Esophagus muscularis mucosa (tissue), 3 donors: ENCODE data around the gene ALX3.

ENCODE experiments used
- CTCF ChIP-seq, 3 experiments: fragments of 200-600 bp in 2 of 3; fragments of 450-650 bp in 1 of 3; sonication (generic) in 2 of 3; IDR thresholded peaks; one replicate each; pipeline ENCODE4 v1.5.1; 2017 to 2019; ENCODE audit warnings: antibody characterized with exemption in 3 of 3, mild to moderate bottlenecking in 2 of 3, moderate library complexity in 1 of 3
- EP300 ChIP-seq: sonication (generic); formaldehyde crosslinking; IDR thresholded peaks from one replicate; pipeline ENCODE4 v1.6.1; 2017; ENCODE audit warnings: antibody characterized with exemption

GRCh38 chr1:110083866-110084226 lies 13.4 kb upstream of the ALX3 start:
- TF ChIP-seq EP300: no peak
- no peak for TF ChIP-seq CTCF (IDR thresholded peaks at IDR 0.05)
